CD4-positive, alpha-beta T cell treated with Interleukin-15 for 1 hour (primary cell): ENCODE measurements around the gene PLPPR1.
"Not testable (repeated sequence)": the region's sequence is repeated elsewhere in the genome, so short reads cannot be mapped to it uniquely, and the experiment has no call there.

ENCODE experiments used
- DNase-seq: peaks from one replicate; pipeline ENCODE4 v3.0.0-alpha.2; 2020

Gene PLPPR1

GRCh38 chr9:101226161-101226560, 197.6 kb downstream of the PLPPR1 start:
- no peak for DNase-seq

GRCh38 chr9:101226803-101227202, 198.3 kb downstream of the PLPPR1 start:
- no peak for DNase-seq

GRCh38 chr9:101229606-101230005, 201.1 kb downstream of the PLPPR1 start:
- DNase-seq = no peak

- no peak for DNase-seq
These were observed 204.0 kb downstream of the PLPPR1 start for GRCh38 chr9:101232405-101232977.

GRCh38 chr9:101235105-101235866, 206.8 kb downstream of the PLPPR1 start:
- no peak for DNase-seq

GRCh38 chr9:101242651-101243050, 214.1 kb downstream of the PLPPR1 start:
- no peak for DNase-seq

- DNase-seq = no peak
These were observed 218.2 kb downstream of the PLPPR1 start for GRCh38 chr9:101246691-101247090.

GRCh38 chr9:101247297-101247696, 218.8 kb downstream of the PLPPR1 start:
- no peak for DNase-seq

GRCh38 chr9:101254733-101255433, 226.4 kb downstream of the PLPPR1 start:
- DNase-seq = no peak

GRCh38 chr9:101264727-101265126, 236.2 kb downstream of the PLPPR1 start:
- DNase-seq = no peak

GRCh38 chr9:101265261-101265660, 236.7 kb downstream of the PLPPR1 start:
- DNase-seq = no peak

- no peak for DNase-seq
These were observed 239.9 kb downstream of the PLPPR1 start for GRCh38 chr9:101268426-101268825.

- no peak for DNase-seq
These were observed 241.2 kb downstream of the PLPPR1 start for GRCh38 chr9:101269591-101270283.

GRCh38 chr9:101270302-101270701, 241.8 kb downstream of the PLPPR1 start:
- no peak for DNase-seq

GRCh38 chr9:101271102-101271501, 242.6 kb downstream of the PLPPR1 start:
- DNase-seq = no peak

- no peak for DNase-seq
These were observed 246.6 kb downstream of the PLPPR1 start for GRCh38 chr9:101274971-101275768.

GRCh38 chr9:101275769-101276250, 247.3 kb downstream of the PLPPR1 start:
- no peak for DNase-seq

GRCh38 chr9:101291043-101291442, 262.5 kb downstream of the PLPPR1 start:
- not testable (repeated sequence) for DNase-seq

- DNase-seq = no peak
These were observed 271.4 kb downstream of the PLPPR1 start for GRCh38 chr9:101299901-101300300.

- DNase-seq = no peak
These were observed 278.5 kb downstream of the PLPPR1 start for GRCh38 chr9:101307051-101307450.

- DNase-seq = no peak
These were observed 279.1 kb downstream of the PLPPR1 start for GRCh38 chr9:101307524-101308213.

- DNase-seq = no peak
These were observed 280.6 kb downstream of the PLPPR1 start for GRCh38 chr9:101309139-101309538.
